GM20000 (cell line): ENCODE results near the gene NRCAM.

Experiments
- DNase-seq: peaks from one replicate; pipeline ENCODE4 v3.0.0; 2012; ENCODE audit warnings: low spot score
- CTCF ChIP-seq: IDR thresholded peaks from 2 replicates; pipeline ENCODE4 v1.5.1; 2012; ENCODE audit warnings: mild to moderate bottlenecking, control low read depth; ENCODE audit errors: extremely low read depth, missing control alignments

Gene NRCAM

DNA sequence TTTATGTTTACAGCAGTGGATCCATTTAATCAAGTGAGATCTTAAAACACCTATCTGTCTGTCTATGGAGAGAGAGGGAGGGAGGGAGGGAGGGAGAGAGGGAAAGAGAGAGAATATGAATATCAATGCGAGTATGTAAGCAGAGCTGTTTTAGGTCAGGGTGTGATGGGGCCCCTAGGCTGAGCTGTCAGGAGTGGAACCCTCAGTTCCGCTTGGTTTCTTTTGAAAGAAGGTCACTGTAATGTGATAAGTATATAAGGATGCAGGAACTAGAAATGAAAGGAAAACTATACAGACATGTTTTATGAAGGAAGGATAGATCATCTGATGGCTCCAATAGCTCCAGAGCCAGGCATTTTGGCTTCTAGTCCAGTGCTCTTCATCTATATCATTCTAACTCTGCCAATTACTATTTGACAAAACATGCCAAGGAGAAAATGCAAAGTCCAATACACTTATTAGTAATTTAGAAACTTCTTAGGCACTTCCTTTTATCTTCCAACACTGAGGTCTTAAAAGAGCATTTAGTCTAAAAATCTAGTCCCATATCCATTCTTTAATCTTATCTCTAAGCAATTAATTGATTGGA lies 70.3 kb downstream of the NRCAM start:
- TF ChIP-seq CTCF, result no peak
- DNase-seq, result no peak

DNA sequence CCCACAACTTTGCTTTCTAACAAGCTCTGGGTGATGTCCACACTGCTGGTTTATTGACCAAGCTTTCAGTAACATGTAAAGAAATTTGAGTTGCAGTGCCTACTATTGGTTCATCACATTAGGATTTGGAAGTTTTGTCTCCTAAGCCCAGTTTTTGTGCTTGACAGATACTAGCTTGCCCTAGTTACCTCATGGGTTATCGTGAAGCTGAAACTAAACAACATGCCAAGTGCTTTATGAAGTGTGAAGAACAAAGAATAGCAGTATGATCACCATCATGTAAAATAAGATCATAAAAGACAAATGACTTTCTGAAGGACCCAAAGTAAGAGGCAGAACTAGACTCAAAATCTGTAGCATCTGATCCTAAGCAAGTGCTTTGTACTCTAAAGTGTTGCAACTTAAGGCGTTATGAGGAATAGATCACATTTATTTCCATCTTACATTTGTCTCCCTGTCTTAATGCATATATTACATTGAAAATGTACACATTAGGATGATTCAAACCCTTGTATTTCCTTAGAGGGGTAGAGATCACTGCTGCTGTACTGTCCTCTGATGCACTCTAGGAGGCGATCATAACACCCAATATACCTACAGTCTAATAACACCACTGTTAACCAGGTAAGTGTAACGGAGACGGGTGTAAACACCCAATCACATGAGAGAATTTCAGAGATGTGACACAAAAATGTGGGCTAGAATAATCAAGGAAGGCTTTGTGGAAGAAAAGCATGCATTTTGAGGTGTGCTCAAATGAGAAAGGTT lies 71.3 kb downstream of the NRCAM start:
- peak; percentile 25 for TF ChIP-seq CTCF
- peak; percentile 28 for DNase-seq

DNA sequence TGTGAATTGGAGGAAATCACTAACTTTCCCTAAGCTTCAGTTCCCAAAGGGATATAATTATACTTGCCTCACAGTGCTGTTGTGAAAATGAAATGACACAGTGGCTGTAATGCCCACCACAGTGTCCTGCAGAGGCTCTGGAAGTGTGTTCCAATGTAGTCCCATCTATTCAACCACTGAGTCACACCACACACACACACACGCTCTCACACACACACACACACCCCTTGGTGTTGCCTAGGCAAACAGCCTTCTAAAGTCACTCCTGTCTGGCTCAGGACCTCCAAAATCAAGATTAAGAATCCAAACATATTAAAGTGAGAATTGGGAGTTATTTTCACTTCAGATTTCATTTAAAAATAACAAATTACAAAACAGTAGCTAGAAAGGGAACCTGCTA lies 73.3 kb downstream of the NRCAM start:
- no peak for TF ChIP-seq CTCF
- no peak for DNase-seq

DNA sequence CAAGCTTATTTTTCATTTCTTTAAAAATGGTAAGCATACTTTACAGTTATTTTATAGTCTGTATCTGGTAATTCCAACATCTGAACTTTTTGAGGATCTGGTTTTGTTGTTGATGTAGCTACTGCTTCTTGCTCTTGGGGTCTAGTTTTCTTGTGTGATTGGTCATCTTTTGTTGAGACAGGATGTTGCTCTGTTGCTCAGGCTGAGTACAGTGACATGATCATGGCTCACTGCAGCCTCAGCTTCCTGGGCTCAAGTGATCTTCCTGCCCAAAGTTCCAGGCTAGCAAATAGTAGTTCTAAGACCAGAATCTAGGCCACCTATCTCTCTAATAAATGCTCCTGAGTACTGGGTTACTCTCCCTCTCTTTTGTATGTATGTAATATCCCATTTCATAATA lies 75.7 kb downstream of the NRCAM start:
- TF ChIP-seq CTCF, result no peak
- no peak for DNase-seq

- TF ChIP-seq CTCF, result no peak
- no peak for DNase-seq
Observed at GRCh38 chr7:108376206-108376605, 80.0 kb downstream of the NRCAM start.

GRCh38 chr7:108375668-108376067 lies 80.6 kb downstream of the NRCAM start:
- TF ChIP-seq CTCF, result no peak
- peak; percentile 14 for DNase-seq

DNA sequence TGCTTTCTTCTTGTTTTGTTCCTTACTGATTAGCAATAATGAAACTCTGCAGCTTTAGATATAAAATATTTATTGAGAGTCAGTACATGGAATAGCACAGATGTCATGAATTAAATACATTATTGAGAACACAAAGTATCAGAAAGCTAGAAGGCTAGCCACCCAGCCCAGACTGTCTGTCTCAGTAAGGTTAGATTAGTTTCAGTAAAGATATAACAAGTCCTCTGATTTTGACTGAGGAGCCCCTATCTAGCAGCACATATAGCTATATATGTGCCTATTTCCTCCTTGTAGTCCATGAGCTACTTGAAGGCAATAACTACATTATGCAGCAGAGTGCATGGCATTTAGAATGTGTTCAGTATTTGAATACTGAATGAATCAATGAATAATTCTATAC lies 81.3 kb downstream of the NRCAM start:
- no peak for DNase-seq
- TF ChIP-seq CTCF, result no peak
